Left ventricle myocardium superior (tissue), 1 donor: ENCODE data around the gene ASNSD1. TPM values are rescaled to one million over a fixed set of nuclear protein-coding genes. Genes with fewer than 3 reads are reported as not detected.
"Not testable (repeated sequence)": the region's sequence is repeated elsewhere in the genome, so short reads cannot be mapped to it uniquely, and the experiment has no call there.

ENCODE experiments used
- ATAC-seq: fragments of 200-7000 bp; cut with Tn5 transposase; one replicate; pipeline ENCODE4 v1.9.1; 2020; ENCODE audit warnings: mild to moderate bottlenecking, moderate library complexity
- DNase-seq: peaks from one replicate; pipeline ENCODE4 v3.0.0-alpha.2; 2020
- intact Hi-C: fragments of 100-400 bp; cut with micrococcal nuclease; formaldehyde crosslinking; loops from one replicate; pipeline ENCODE4 v1.11.0; 2022
- total RNA-seq: library from RNA; stranded (reverse); fragmentation: NEBNext Ultra II Directional; extraction: Animal tissue kit (Norgen Biotek cat#: 25700); gene quantifications from one replicate; pipeline ENCODE4 v1.2.1, GENCODE V29; 2021
- donor health status: DM: no; HTN: yes; CAD: no; lungs with severe emphysema.

ASNSD1 gene
- total RNA-seq, 1 donor from 2014 or later: 33.0 TPM

- intact Hi-C loops: loop anchor here (10.0 kb wide), 1 partner anchor 174 kb away; no protein-coding TSS in a partner anchor
- DNase-seq (no peak), ATAC-seq (no peak)
Observed at GRCh38 chr2:189639007-189639609, 22.2 kb upstream of the ASNSD1 start.

- DNase-seq (no peak), ATAC-seq (no peak)
- intact Hi-C loops: no loop called here
Observed at GRCh38 chr2:189641002-189641401, 20.3 kb upstream of the ASNSD1 start.

- DNase-seq (no peak), ATAC-seq (no peak)
- intact Hi-C loops: no loop called here
Observed at GRCh38 chr2:189641590-189641989, 19.7 kb upstream of the ASNSD1 start.

DNA sequence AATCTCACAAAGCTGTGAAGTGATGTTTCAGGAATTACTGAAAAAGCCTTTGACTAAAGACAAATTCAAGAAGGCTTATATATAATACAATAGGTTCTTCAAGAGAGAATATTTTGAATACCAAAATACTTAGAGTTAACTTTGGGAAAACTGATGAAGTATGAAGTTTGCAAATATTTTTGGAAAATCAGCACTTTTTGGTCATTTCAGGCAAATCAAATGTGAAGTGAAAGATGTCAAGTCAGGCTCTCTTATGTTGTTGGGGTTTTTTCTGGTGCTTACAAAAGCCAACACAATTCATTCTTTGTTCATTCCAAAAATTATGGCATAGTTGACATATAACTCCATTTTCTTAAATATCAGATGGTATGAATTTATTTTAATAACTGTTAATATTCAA, 14.7 kb upstream of the ASNSD1 start:
- intact Hi-C loops: no loop called here
- ATAC-seq (no peak), DNase-seq (no peak)

DNA sequence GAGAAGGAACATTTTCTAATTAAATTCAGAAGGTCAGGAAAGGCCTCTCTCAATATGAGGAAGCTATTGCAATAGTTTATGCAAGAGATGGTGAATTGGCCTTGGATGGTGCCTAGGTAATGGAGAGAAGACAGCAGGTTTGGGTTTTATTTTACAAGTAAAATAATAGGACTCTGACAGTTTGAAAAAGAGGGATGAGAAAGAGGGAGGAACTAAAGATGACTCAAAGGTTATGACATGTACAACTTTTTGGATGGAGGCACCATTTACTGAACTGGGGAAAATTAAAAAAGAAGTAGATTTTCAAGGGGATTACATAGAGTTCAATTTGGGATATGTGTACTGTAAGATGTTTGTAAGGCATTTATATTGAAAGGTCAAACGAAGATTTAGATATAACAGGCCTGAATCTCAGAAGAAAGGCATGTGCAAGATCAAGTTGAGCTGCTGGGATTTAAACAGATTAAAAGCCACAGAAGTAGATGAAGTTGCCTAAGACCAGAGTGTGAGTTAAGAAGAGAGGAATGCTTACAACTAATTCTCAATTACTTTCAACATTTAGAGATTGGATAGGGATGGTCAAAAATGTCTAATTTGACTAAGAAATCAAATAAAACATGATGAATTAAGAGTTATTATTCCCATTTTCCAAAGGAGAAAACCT, 12.3 kb upstream of the ASNSD1 start:
- DNase-seq (no peak), ATAC-seq (no peak)
- intact Hi-C loops: no loop called here

DNA sequence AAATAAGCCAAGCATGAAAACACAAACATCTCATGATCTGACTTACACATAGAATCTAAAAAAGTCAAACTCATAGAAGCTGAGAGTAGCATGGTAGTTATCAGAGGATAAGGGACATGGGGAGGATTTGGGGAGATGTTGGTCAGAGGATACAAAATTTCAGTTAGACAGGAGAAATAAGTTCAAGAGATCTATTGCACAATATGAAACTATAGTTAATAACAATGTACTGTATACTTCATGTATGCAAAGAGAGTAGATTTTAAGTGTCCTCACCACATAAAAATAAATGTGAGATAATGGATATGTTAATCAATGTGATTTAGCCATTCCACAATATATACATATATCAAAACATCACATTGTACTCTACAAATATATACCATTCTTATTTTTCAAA, 10.0 kb upstream of the ASNSD1 start:
- intact Hi-C loops: no loop called here
- DNase-seq: no peak
- no peak for ATAC-seq

DNA sequence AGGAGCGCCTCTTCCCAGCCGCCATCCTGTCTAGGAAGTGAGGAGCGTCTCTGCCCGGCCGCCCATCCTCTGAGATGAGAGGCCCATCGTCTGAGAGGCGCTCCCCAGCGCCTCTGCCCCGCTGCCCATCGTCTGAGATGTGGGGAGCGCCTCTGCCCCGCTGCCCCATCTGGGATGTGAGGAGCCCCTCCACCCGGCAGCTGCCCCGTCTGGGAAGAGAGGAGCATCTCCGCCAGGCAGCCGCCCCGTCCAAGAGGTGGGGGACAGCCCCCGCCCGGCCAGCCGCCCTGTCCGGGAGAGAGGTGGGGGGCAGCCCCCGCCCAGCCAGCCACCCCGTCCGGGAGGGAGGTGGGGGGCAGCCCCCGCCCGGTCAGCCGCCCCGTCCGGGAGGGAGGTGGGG, 7.8 kb upstream of the ASNSD1 start:
- DNase-seq, intact Hi-C loops, ATAC-seq: not testable (repeated sequence)

- intact Hi-C loops: no loop called here
- ATAC-seq: no peak
- no peak for DNase-seq
Observed at GRCh38 chr2:189654641-189655040, 6.6 kb upstream of the ASNSD1 start.

DNA sequence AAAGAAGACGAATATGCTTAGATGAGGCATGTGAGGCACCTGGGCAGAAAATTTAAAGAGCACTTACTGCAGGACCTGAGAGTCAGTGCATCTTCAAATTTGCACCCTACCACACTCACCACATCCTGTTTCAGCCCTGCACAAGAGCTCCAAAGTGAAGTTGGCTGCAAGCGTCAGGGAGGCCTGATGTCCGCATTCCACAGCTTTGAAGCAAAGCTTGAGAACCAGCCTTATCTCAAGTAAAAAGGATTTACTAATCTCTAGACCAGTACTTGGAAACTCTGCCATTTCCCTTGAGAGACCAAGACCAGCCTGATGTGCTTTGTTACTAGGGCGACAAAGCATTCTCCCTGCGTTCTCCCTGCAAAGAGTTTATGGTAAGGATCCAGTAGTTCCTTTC, 3.4 kb upstream of the ASNSD1 start:
- ATAC-seq: peak; percentile 30
- intact Hi-C loops: no loop called here
- peak; percentile 43 for DNase-seq

GRCh38 chr2:189658306-189659212, 2.7 kb upstream of the ASNSD1 start:
- intact Hi-C loops: no loop called here
- ATAC-seq: no peak
- no peak for DNase-seq

GRCh38 chr2:189659734-189660133, 1.5 kb upstream of the ASNSD1 start:
- intact Hi-C loops: loop anchor here (5.0 kb wide), 1 partner anchor 38 kb away; no protein-coding TSS in a partner anchor
- ATAC-seq (no peak), DNase-seq (no peak)

DNA sequence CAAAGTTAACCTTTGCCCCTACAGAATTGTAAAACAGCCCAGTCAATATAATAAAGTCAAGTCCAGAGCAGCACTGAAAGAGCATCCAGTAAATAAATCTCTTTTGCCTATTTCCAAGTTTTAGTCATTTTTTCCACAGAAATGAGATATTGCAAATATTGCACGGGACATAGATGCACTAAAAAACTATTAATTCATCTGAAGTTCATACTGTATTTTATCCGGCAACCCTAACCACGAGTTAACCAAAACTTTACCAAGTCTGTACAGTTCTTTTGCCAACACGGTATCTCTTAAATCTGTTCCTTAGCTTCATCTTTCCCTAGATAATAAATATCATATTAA, 484 bp upstream of the ASNSD1 start:
- intact Hi-C loops: loop anchor here (5.0 kb wide), 1 partner anchor 37 kb away; no protein-coding TSS in a partner anchor
- DNase-seq: no peak
- no peak for ATAC-seq

- intact Hi-C loops: loop anchor here (5.0 kb wide), 1 partner anchor 35 kb away; no protein-coding TSS in a partner anchor
Observed at GRCh38 chr2:189661957-189662321, 680 bp downstream of the ASNSD1 start.

DNA sequence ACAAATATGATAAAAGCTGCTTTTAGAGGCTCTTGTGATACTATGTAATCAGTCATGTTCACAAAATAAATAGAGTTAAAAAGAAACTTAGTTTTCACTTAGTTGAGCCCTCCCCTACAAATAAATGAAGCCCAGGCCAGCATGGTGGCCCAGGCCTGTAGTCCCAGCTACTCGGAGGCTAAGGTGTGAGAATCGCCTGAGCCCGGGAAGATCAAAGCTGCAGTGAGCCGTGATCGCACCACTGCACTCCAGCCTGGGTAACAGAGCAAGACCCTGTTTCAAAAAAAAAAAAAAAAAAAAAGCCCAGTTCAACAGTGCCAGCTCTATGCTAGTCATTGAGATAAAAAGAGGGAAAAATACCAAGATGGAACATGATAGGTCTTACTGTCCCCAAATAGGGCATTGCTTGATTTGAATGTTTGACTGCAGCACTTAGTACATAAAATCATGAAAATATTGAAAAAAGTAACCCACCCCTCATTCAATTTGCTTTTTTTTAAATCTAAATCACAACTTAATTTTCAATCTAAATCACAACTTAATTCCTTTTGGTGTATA, 1.5 kb downstream of the ASNSD1 start:
- DNase-seq (no peak), ATAC-seq (no peak)
- intact Hi-C loops: loop anchor here (5.0 kb wide), 1 partner anchor 35 kb away; no protein-coding TSS in a partner anchor

More at GRCh38 chr2:189661957-189662321, 680 bp downstream of the ASNSD1 start:
- DNase-seq (no peak), ATAC-seq (no peak)

- not testable (repeated sequence) for DNase-seq, ATAC-seq
- intact Hi-C loops: loop anchor here (5.0 kb wide), 1 partner anchor 34 kb away; no protein-coding TSS in a partner anchor
Observed at GRCh38 chr2:189663319-189663718, 2.1 kb downstream of the ASNSD1 start.

DNA sequence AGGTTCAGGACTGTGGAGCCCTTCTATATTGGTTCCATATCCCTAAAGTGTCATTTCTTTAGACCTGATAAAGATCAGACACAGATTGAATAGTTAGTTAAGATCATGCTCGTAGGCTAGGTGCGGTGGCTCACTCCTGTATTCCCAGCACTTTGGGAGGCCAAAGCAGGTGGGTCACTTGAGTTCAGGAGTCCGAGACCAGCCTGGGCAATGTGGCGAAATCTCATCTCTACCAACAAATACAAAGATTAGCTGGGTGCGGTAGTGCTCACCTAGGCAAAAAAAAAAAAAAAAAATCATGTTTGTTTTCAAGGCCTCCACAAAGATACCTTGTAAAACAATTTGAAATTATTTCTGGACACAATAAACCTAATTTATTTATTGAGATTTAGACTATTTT, 8.7 kb downstream of the ASNSD1 start:
- ATAC-seq (no peak), DNase-seq (no peak)
- intact Hi-C loops: no loop called here

DNA sequence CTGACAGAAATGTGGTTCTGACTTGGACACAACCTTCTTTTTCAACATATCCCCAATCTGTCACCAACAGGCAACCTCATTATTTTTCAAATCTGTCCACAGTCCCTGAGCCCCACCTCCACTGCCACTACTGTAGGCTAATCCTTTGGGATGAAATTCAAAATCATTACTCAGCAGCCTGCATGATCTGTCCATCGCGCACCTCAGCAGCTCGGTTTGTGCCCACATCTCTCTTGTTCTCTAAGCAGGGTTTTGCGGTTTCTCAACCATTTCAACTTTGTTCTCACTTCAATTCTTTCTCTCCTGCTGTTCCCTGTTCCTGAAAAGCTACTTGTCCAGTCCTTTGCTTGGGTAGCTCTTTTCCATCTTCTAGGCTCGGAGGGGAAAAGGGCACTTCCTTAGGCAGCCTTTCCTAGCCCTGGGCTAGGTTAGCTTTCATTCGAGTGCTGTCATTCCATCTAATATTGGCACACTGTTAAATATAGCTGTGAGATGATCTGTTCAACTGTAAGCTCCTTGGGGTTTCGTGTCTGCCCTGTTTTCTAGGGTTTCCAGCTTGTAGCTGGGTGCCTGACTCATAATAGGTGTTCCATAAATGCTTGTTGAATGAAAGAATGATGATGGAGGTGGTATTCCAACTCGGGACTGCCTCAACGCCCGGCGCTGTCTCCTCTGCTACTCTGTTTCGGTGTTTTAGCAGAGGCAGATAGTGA, 12.6 kb downstream of the ASNSD1 start:
- ATAC-seq (peak; percentile 13), DNase-seq (no peak)
- intact Hi-C loops: no loop called here

DNA sequence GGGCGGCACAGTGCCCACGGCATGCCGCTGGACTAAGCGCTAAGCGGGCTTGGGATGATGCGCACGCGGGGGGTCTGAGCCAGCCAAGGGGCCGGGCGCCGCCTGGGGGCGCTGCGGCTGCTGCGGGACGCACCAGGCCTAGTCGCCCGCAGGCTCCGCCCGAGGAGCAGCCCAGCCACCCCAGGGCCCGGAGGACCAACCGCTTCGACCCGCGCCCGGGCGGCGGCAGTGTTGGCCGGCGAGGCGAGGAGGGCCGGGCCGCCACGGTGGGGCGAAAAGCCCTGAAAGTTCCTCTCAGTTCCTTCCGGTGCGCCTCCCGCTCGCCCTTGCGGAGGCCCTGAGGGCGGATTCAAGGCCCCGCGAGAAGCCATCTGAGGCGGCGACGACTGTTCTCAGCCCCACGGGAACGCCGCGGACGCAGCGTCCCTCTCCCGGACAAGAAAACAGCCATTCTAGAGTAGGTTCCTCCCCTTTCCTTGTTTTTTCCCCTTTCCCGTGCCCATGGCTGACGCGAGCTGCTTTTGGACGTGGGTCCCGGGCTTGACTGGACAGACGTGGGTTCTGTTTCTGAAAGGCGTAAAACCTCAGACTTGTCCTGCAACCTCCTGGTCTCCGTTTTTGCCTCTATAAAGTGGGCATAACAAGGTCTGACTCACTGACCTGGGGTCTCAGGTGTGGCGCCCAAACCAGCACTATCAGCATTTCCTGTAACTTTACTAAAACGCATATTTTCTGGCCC, 13.3 kb downstream of the ASNSD1 start, which contains the start of gene ANKAR:
Gene ANKAR (plus strand): TSS at position 297 of the 739 bp plus-strand sequence. CDS start 1,821 bp downstream, outside the sequence.
- intact Hi-C loops: no loop called here
- DNase-seq (peak; percentile 96), ATAC-seq (peak; percentile 99)
